Activated naive CD4-positive, alpha-beta T cell treated with Interleukin-2 at 50 U/mL for 16 hours (primary cell): ENCODE measurements around the gene SELENOF.

Experiments used
- DNase-seq: peaks from one replicate; pipeline ENCODE4 v3.0.0-alpha.2; 2020

SELENOF gene

GRCh38 chr1:86913896-86914600, at the start of gene SELENOF:
SELENOF (minus strand) TSS chr1:86914126; CDS start chr1:86914111, 15 bp downstream.
- DNase-seq: peak; percentile 100

- DNase-seq: no peak
These were observed 46.6 kb upstream of the SELENOF start for GRCh38 chr1:86960548-86960947.

DNA sequence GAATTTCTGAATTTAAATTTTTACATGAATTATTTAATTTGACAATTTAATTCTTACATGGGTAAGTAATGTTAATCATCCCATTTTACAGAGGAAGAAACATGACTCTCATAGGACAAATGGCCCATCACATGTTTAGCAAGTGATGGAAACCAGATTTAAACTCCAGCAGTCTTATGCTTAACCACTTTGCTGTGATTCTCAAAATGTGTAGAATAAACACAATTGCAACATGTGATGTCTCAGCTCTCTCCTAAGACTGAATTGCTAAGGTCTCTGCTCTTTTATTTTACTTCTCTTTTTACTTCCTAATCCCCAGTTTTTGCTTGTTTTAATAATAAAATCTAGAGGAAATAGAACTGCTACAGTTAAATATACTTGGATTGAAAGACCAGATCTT, 43.3 kb upstream of the SELENOF start:
- DNase-seq: no peak

GRCh38 chr1:86956221-86956620, 42.3 kb upstream of the SELENOF start:
- no peak for DNase-seq

- DNase-seq: no peak
These were observed 41.8 kb upstream of the SELENOF start for GRCh38 chr1:86955678-86956077.

GRCh38 chr1:86953167-86953566, 39.2 kb upstream of the SELENOF start:
- DNase-seq: no peak

GRCh38 chr1:86951430-86951829, 37.5 kb upstream of the SELENOF start:
- no peak for DNase-seq

DNA sequence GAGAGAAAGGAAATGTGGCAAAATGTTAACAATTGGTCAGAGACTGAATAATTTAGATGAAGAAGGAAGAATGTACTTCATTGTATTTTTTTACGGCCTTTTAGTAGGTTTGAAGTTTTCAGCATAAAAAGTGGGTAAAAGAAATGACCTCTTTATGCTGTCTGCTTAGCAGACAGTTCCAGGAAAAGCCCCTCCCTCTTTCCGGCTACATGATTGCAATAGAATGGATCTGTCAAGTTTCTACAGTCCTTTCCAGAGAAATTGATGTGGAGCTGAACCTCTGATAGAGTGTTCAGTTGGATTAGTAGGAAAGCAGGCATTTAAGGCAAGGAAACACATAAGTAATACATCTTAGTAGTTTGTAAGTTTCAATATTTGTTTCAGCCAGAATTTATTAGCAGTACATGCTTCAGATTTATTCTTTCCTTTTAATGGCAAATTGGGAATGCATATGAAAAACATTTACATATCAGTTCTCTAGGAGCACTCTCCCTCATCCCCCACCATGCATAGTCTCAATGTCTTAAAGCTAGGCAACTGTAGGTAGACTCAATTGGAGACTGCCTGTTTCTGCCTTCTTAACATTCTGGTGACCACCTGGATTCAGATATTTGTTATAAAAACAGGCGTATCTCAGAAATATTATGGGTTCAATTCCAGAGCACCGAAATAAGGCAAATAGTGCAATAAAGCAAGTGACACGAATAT, 36.9 kb upstream of the SELENOF start:
- no peak for DNase-seq

DNA sequence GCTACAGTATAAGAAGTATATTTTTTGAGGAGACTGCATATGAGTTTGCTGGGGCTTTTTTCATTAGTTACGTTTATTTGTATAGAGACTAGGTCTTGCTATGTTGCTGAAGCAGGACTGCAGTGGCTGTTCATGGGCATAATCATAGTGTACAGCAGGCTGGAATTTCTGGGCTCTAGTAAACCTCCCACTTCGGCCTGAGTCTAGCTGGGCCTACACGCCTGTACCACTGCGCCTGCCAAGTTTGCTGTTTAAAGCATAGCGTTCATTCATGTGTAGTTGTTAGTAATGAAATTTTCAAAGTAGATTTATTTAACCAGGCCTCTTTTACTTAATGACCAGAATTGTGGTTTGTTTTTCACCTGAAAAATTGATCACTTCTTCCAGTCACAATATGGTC, 34.3 kb upstream of the SELENOF start:
- DNase-seq: no peak

DNA sequence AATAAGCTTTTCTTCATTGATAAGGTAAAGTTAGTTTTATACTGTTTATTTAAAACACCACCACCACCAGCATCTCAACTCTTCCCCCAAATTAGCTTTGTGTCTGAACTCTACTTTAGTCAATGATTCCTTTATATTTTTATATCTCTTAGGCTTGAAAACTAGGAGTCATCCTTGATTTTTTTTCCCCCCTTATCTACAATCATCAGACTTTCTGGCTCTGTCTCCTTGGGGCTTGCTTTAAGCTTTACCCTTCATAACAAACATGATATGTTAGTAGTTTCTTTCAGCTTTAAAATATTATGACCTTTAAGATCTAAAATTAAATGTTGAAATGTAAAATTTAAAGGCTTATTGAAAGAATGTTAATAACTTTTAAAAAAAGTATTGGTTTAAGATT, 28.8 kb upstream of the SELENOF start:
- DNase-seq: no peak

DNA sequence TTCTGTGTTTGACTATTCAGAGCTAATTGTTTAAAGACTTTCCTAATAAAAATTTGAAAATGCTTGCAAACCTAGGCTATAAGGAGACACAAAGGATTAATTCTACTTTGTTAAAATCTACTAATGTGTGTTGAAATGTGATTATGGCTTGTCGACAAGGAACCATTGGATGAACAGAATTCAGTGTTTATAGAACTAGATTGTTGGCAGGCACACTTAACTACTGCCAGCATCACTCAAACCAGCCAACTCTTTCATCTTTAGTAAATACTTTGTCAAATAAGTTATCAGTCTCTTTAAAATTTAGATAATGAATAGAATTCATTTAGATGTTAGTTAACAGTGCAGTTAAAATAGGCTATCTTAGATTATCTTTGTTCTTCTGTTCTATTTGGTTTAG, 28.1 kb upstream of the SELENOF start:
- no peak for DNase-seq

- DNase-seq: no peak
These were observed 26.7 kb upstream of the SELENOF start for GRCh38 chr1:86940599-86940998.

DNA sequence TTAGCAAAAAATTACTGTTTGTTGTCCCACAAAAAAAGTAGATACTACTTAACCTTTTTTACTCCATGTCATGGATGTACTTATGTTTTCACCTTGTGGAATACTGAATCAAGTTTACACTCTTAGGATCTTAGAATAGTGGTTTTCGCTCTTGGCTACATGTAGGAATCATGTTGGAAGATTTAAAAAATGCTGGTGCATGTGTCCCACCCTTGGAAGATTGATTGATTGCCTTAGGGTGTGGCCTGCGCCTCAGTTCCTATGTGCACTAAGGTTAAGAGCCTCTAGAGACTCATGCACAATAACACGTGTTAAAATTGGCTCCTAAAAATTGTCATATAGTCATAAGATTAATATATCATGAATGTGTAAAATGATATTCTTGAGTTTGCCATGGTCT, 25.5 kb upstream of the SELENOF start:
- DNase-seq: no peak

DNA sequence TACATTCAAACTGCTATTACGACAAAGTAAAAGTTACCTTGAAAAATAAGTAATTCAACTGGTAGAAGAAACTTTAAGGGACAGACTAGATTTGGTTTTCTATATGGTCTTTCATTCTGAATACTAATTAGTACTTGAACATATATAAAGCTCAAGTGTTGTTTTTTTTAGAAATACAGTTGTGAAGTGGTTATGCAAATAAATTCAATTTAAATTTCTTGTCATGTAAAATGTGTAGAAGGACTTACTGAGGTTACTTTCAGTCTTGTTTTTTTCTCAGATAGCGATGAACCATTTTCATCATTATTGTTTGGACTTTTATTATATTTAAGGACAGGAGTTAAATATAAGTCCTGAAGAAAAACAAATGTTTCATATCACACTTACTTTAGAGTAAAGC, 24.9 kb upstream of the SELENOF start:
- DNase-seq: no peak

DNA sequence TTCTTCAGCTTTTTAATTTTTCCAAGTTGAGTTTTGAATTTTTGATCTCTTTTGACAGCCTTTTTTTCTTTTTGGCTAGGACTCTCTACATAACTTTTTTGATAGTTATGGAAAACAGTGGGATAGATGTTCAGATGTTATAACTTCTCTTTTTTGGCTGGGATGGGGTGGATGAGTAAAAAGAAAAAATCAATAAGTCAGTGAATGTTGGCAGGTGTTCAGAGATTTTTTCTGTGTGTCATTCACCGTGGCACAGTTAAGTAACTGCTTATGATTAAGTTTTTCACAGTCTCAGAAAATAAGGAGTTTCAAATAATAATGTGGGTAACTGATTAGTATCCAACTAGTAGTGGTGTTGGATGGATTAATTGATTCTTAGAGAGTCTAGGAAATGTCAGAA, 24.5 kb upstream of the SELENOF start:
- no peak for DNase-seq

DNA sequence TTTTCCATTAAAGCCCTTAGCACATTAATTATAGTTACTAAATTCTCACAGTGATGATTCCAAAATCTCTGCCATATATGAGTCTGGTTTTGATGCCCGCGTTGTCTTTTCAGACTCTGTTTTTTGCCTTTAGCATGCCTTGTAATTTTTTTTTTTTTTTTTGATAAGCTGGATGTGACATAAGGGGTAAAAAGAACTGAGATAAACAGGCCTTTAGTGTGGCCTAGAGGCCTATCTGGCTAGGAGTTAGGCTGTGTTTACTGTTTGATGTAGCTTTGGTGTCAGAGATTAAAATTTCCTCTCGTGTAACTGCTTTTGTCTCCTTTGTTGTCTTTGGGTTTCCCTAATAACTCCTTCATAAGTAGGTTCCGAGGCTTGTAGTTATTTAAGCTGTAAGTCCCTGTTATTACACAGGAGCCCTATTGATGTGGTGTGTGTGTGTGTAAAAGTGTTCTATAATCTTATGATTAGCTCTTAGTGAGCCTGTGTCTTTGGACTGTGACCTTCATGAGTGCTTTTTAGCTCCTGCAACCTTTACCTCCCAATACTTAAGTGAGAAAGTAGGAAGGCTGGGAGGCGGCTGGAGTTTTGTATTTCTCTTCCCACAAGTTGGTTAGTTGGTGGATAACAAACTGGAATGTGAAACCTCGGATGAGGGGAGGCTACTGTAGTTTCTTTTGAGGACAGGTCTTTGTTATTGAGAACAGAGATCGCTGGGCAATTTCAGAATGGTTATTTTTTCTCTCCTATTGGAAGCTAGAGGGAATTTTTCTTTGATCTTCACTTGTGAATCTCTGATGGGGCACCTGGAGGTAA, 19.8 kb upstream of the SELENOF start:
- no peak for DNase-seq

GRCh38 chr1:86933051-86933450, 19.1 kb upstream of the SELENOF start:
- no peak for DNase-seq

DNA sequence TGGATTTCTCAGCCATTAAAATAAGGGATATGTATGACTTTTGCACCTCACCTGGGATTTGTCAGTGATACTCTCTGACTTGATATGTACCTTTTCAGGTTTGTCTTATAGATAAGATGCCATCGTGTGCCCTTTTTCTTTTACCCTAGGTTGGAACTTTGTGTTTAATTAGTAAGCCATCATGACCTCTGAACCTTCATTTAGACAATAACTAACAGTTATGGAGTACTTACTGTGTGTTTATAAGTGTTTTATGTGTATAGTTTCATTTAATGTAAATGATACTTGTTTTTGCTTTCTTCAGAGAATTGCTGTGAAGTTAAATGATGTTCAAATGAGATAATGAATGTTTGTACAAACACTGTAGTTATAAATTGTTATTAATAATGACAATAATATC, 14.9 kb upstream of the SELENOF start:
- no peak for DNase-seq

- no peak for DNase-seq
These were observed 13.0 kb upstream of the SELENOF start for GRCh38 chr1:86926883-86927282.

- DNase-seq: no peak
These were observed 11.8 kb upstream of the SELENOF start for GRCh38 chr1:86925742-86926141.

DNA sequence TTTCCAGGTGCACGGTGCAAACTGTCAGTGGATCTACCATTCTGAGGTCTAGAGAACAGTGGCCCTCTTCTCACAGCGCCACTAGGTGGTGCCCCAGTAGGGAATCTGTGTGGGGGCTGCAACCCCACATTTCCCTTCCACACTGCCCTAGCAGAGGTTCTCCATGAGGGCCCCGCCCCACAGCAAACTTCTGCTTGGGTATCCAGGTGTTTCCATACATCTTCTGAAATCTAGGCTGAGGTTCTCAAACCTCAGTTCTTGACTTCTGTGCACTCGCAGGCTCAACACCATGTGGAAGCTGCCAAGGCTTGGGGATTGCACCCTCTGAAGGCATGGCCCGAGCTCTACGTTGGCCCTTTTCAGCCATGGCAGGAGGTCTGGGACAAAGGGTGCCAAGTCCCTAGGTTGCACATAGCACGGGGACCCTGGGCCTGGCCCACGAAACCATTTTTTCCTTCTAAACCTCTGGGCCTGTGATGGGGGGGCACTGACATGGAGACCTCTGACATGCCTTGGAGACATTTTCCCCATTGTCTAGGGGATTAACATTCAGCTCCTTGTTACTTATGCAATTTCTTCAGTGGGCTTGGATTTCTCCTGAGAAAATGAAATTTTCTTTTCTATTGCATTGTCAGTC, 10.5 kb upstream of the SELENOF start:
- DNase-seq: no peak

DNA sequence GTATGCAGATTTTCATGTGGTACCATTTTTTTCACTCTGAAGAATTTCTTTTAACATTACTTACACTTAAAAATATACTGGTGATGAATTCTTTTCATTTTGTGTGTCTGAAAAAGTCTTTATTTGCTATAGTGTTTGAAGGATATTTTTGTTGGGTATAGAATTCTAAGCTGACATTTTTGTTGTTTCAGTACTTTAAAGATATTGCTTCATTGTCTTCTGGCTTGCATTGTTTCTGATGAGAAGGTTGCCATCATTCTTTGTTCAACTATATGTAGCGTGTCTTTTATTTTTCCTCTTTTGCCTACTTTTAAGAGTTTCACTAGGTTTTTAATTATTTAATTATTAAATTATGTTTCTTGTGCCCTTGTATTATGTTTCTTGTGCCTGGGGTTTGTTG, 8.5 kb upstream of the SELENOF start:
- no peak for DNase-seq

- DNase-seq: no peak
These were observed 2.8 kb upstream of the SELENOF start for GRCh38 chr1:86916752-86917151.
